RWPE2 (cell line): ENCODE measurements around the gene TANGO2.

Experiments
- ATAC-seq: fragments of 200-7000 bp; cut with Tn5 transposase; 3 replicates; pipeline ENCODE4 v1.9.1; 2021; ENCODE audit warnings: low read depth
- DNase-seq: peaks from one replicate; pipeline ENCODE4 v3.0.0-alpha.2; 2020; ENCODE audit warnings: low spot score
- H3K27ac ChIP-seq: fragments of 450-650 bp; 2 replicates; pipeline ENCODE4 v1.5.1; 2017; ENCODE audit warnings: mild to moderate bottlenecking; ENCODE audit not compliant: poor library complexity, severe bottlenecking
- H3K27me3 ChIP-seq: fragments of 250-450 bp; sonication (Bioruptor Pico); 2 replicates; pipeline ENCODE4 v1.5.1; 2021; ENCODE audit warnings: mild to moderate bottlenecking, moderate library complexity; ENCODE audit not compliant: insufficient read depth, poor library complexity, severe bottlenecking
- H3K36me3 ChIP-seq: fragments of 250-450 bp; sonication (Bioruptor Pico); 2 replicates; pipeline ENCODE4 v1.5.1; 2020; ENCODE audit warnings: low read depth, mild to moderate bottlenecking, moderate library complexity
- H3K4me1 ChIP-seq: fragments of 250-450 bp; sonication (Bioruptor Pico); 2 replicates; pipeline ENCODE4 v1.5.1; 2021; ENCODE audit warnings: mild to moderate bottlenecking, moderate library complexity; ENCODE audit not compliant: insufficient read depth, poor library complexity, severe bottlenecking
- H3K4me3 ChIP-seq: fragments of 250-450 bp; sonication (Bioruptor Pico); 2 replicates; pipeline ENCODE4 v1.5.1; 2021; ENCODE audit warnings: mild to moderate bottlenecking, moderate library complexity; ENCODE audit not compliant: severe bottlenecking
- H3K9me3 ChIP-seq: fragments of 250-450 bp; sonication (Bioruptor Pico); 2 replicates; pipeline ENCODE4 v1.5.1; 2021; ENCODE audit warnings: mild to moderate bottlenecking, moderate library complexity; ENCODE audit not compliant: severe bottlenecking
- TF ChIP-seq, protein P1 (sequence below): fragments of 450-650 bp; IDR thresholded peaks from one replicate; pipeline ENCODE4 v1.5.1; 2017; ENCODE audit warnings: mild to moderate bottlenecking, moderate library complexity; ENCODE audit not compliant: poor library complexity, severe bottlenecking

The TANGO2 gene

DNA sequence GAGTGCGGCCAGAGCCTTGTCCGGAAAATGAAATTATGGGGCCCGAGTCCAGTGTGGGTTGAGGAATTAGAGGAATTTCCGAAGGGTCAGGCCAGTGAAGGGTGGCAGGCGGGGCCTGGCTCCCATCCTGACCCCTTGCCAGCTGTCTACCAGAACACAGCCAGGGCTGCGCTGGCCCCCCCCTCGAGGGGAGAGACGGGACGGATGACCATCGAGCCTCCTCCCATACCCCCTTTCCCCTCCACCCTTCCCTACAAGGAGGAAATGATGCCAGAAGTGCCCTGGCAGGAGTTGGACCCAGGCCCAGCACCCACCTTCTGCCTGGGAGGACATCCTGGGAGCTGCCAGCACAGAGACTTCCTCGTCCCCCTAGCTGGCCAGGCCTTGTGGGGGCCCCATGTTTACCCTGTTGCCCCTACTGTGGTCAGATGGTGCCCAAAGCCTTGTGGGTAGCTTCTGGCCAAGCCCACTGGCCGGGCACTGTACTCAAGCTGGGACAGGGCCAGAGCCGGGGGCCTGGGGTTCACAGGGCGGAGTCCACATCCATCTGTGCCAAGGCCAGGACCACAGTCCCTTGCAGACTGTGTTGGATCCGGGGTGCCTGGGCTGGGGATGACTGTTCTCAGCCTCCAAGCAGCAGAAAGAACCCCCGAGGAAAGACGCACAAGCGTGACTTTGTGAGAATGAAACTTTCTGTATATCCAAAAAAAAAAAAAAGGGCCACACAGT is 25.1 kb upstream of the TANGO2 start:
- Histone ChIP-seq H3K9me3 (no peaks in the 10 kb centered on the region), H3K27me3 (no peaks in the 10 kb centered on the region), H3K27ac (no peak overlapping the region), H3K4me1 (no peaks in the 10 kb centered on the region), H3K36me3 (no peaks in the 10 kb centered on the region), H3K4me3 (no peak overlapping the region)
- no peak for DNase-seq
- ATAC-seq: no peak
- TF ChIP-seq, protein P1, sequence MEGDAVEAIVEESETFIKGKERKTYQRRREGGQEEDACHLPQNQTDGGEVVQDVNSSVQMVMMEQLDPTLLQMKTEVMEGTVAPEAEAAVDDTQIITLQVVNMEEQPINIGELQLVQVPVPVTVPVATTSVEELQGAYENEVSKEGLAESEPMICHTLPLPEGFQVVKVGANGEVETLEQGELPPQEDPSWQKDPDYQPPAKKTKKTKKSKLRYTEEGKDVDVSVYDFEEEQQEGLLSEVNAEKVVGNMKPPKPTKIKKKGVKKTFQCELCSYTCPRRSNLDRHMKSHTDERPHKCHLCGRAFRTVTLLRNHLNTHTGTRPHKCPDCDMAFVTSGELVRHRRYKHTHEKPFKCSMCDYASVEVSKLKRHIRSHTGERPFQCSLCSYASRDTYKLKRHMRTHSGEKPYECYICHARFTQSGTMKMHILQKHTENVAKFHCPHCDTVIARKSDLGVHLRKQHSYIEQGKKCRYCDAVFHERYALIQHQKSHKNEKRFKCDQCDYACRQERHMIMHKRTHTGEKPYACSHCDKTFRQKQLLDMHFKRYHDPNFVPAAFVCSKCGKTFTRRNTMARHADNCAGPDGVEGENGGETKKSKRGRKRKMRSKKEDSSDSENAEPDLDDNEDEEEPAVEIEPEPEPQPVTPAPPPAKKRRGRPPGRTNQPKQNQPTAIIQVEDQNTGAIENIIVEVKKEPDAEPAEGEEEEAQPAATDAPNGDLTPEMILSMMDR: no peak

DNA sequence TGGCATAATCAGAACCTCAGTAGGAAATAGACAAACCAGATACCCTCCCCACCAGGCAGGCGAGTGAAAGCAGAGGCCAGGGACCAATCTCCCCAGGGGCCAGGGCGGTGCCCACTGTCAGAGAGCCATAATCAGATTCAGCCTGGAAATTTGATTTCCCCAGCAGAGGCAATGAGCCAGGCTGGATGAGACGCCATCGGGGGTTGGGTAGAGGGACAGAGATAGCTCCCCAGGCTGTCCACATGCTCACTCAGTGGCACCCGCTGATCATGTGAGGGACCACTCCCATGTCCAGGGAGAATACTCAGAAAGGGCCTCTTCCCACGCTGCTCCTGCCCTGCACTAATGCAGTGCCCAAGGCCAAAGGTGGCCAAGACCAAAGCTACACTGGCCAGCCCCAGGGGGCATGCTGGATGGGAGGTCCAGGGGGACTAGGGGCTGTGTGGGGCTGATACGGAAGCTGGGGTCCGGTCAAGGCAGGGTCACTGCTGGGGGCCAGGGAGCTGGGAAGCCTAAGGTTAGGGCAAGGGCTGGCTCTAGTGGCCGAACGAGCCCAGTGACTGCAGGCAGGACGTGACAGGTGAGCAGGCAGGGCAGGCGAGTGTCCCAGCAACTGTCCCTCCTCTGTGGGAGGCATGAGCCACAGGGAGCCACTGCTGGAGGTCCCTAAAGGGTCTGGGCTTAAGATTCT is 24.1 kb upstream of the TANGO2 start:
- Histone ChIP-seq H3K4me3 (no peak overlapping the region), H3K9me3 (no peaks in the 10 kb centered on the region), H3K27me3 (no peaks in the 10 kb centered on the region), H3K36me3 (no peaks in the 10 kb centered on the region), H3K4me1 (no peaks in the 10 kb centered on the region), H3K27ac (no peak overlapping the region)
- ATAC-seq (no peak), DNase-seq (no peak)
- TF ChIP-seq, protein P1: no peak

DNA sequence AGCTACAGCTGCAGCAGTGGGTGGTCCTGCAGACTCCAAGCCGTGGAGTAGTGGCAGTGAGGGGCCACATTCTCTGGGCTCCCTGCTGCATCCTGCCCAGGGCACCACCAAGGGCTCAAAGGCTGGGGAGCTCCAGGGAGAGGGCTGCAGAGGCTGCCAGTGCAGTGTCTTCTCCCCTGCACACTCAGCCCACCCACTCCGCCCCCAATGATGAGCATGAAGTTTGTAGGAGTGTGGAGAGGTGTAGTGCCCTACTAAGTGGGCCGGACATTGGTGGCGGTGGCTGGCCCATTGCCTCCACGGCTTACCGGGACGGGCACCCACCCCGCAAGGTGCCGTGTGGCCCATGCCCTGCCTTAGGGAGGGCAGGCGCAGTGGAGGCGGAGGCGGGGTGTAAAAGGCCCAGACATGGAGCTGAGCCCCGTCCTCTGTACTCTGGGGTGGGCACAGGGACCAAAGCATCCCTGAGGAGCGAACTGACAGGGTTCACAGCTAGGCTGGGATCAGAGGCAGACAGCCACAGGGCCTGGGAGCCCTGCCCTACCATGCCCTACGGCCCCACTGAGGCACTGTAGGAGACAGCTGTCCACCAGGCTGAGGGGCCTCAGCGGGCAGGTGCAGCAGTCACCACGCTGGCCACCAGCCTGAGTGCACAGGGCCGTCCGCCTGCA is 23.2 kb upstream of the TANGO2 start:
- ATAC-seq: no peak
- Histone ChIP-seq H3K27ac (no peak overlapping the region), H3K27me3 (no peaks in the 10 kb centered on the region), H3K4me1 (no peaks in the 10 kb centered on the region), H3K36me3 (no peaks in the 10 kb centered on the region), H3K9me3 (no peaks in the 10 kb centered on the region), H3K4me3 (no peak overlapping the region)
- no peak for DNase-seq
- TF ChIP-seq, protein P1: no peak

DNA sequence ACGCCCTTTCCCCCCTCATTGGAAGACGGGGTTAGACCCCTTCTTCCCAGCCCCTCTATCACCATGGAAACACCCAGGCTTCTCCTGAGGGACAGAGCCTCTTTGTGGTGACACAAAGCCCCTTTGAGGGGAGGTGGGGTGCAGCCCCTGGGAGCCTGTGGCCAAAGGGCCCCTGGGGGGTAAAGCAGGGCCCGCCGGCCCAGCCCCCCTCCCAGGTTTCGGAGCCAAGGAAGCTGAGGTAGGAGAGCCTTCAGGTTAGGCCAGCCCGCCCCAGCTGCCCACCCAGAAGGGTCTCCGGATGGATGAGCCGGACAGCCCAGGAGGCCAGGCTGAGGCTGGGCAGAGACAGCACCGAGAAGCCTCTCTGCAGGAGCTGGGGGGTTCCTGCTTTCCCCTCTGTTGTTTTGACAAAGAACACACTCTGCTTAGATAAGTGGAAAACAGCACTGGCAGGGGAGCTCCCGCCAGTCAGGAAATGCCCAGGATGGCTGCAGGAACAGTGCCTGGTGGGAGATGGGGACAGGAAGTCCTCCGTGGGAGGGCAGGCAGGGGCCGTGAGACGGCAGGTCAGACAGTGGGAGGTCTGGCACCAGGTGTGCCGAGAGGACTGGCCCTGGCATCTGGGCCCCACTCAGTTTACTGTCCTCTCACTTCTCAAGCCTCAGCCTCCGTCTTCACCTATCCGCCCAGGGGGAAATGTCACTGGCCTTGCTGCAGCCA is 22.5 kb upstream of the TANGO2 start:
- TF ChIP-seq, protein P1: no peak
- Histone ChIP-seq H3K4me1 (no peaks in the 10 kb centered on the region), H3K4me3 (no peak overlapping the region), H3K36me3 (no peaks in the 10 kb centered on the region), H3K27ac (no peak overlapping the region), H3K27me3 (no peaks in the 10 kb centered on the region), H3K9me3 (no peaks in the 10 kb centered on the region)
- no peak for DNase-seq
- ATAC-seq: no peak
